GM20000 (cell line): ENCODE data around the gene CCL15.

ENCODE experiments used
- DNase-seq: peaks from one replicate; pipeline ENCODE4 v3.0.0; 2012; ENCODE audit warnings: low spot score
- TF ChIP-seq, protein P1 (sequence below): IDR thresholded peaks from 2 replicates; pipeline ENCODE4 v1.5.1; 2012; ENCODE audit warnings: mild to moderate bottlenecking, control low read depth; ENCODE audit errors: extremely low read depth, missing control alignments

CCL15 gene

GRCh38 chr17:35978346-35978745, 23.0 kb downstream of the CCL15 start:
- DNase-seq, result no peak
- TF ChIP-seq, protein P1, sequence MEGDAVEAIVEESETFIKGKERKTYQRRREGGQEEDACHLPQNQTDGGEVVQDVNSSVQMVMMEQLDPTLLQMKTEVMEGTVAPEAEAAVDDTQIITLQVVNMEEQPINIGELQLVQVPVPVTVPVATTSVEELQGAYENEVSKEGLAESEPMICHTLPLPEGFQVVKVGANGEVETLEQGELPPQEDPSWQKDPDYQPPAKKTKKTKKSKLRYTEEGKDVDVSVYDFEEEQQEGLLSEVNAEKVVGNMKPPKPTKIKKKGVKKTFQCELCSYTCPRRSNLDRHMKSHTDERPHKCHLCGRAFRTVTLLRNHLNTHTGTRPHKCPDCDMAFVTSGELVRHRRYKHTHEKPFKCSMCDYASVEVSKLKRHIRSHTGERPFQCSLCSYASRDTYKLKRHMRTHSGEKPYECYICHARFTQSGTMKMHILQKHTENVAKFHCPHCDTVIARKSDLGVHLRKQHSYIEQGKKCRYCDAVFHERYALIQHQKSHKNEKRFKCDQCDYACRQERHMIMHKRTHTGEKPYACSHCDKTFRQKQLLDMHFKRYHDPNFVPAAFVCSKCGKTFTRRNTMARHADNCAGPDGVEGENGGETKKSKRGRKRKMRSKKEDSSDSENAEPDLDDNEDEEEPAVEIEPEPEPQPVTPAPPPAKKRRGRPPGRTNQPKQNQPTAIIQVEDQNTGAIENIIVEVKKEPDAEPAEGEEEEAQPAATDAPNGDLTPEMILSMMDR, result no peak

- TF ChIP-seq, protein P1, result no peak
- no peak for DNase-seq
These were observed 23.8 kb downstream of the CCL15 start for GRCh38 chr17:35977509-35977908.

DNA sequence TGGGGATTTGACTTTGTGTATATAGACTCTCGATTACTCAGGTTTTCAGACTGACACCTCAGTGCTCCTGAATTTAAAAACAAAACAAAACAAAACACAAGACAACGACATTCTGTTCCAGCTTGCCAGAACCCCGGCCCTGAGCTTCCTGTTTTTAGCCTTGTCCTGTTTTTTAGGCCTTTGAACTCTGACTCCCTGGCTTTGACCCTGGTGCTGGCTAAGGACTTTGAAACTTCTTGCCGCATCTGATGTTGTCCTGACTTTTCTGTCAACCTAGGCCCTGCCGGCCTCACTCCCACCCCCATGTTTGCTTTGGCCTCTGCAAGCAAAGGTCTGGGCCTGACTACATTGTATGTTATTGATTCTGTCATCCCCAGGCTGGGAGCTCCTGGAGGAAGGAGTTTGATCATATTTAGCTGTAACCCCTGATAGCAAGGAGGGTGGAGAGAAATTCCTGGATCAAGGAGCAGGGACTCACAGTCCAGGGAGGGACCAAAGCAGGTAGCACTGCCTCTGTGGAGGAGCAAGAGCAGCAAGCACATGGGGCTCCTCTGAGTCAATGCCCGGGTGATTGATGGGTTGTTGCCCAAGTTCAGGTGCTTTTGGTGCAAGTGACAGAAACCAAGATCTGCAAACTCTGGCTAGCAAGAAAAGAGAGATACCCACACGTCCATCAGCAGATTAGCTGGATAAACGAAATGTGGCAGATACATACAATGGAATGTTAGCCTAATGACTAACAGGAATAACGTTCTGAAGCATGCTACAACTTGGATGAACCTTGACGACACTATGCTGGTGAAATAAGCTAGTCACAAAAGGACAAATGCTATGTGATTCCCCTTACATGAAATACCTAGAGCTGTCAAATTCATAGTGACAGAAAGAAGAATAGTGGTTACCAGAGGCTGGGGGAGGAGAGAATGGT, 27.8 kb downstream of the CCL15 start:
- TF ChIP-seq, protein P1, result no peak
- no peak for DNase-seq

- DNase-seq, result no peak
- TF ChIP-seq, protein P1, result no peak
These were observed 28.4 kb downstream of the CCL15 start for GRCh38 chr17:35972945-35973332.

- TF ChIP-seq, protein P1, result no peak
- DNase-seq, result no peak
These were observed 28.8 kb downstream of the CCL15 start for GRCh38 chr17:35972535-35972934.

- TF ChIP-seq, protein P1, result no peak
- no peak for DNase-seq
These were observed 29.3 kb downstream of the CCL15 start for GRCh38 chr17:35972066-35972465.

DNA sequence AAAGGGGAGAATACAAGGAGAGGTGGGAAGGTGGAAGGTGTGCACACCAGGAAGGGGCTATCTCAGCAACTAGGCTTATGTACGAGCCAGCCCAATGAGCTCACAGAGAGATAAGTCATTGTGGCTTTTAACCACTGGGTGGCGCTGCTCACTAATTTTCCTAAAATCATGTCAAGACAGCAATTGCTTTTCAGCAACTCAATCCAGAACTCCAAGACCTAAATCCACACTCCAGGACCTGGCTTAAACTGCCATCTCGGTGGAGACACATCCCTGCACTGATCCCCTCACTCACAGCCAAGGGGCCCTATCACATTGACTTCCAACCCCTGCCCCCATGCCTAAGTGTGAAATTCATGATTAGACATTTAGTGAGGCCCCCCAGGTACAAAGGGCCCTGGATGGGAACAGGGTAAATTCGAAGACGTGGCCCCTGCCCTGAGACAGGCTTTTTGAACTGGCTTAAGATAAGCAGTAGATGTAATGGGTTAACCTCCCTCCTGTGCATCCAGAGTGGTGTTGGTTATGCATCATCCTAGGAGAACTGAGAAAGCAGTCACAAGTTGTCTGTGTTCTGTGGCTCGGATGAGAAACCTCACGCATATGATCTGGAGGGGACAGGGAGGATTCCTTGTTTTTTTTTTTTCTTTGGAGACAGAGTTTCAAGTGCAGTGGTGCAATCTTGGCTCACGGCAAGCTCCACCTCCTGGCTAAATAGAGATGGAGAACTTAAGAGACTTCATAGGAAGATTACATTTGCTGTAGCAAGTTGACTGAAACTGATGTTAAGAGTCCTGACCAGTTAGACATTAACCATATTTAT, 31.6 kb downstream of the CCL15 start:
- TF ChIP-seq, protein P1, result peak; percentile 77
- DNase-seq, result peak; percentile 69
